NCI-H1105 treated with DMSO at 0.1 percent for 48 hours (cell line): ENCODE results near the gene WFIKKN2.

Experiments
- DNase-seq: peaks from one replicate; lab custom pipeline; 2025; lab: John Stamatoyannopoulos, UW

WFIKKN2 gene

DNA sequence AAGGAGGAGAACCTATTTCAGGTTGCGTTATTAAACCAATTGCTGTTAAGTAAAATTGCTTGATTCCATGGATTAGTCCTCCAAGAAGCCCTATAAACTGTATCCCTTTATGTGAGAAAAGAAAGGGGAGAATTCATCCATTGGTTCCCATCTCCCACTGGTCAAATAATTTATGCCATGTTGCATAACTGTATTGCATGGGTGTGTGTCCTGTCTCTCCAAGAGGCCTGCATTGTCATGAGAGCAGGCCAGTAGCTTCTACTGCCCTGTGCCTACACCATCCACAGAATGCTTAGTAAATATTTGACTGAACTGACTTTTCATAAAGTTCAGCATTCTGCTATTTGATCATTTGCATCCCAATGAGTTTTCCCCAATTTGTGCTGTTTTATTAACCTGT is 42.5 kb downstream of the WFIKKN2 start:
- no peak for DNase-seq

DNA sequence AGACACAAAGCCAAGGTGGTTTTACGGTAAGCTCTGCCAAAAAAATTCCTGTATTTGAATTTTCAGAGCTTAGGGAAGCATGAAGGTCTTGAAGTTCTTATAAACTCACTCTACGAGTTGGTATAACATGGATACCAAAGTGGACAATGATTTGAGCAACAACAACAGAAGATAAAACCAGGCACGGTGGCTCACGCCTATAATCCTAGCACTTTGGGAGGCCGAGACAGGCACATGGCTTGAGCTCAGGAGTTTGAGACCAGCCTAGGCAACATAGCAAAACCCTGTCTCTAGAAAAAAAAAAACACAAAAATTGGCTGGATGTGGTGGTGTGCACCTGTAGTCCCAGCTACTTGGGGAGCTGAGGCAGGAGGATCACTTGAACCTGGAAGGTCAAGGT is 43.7 kb downstream of the WFIKKN2 start:
- DNase-seq, result no peak

DNA sequence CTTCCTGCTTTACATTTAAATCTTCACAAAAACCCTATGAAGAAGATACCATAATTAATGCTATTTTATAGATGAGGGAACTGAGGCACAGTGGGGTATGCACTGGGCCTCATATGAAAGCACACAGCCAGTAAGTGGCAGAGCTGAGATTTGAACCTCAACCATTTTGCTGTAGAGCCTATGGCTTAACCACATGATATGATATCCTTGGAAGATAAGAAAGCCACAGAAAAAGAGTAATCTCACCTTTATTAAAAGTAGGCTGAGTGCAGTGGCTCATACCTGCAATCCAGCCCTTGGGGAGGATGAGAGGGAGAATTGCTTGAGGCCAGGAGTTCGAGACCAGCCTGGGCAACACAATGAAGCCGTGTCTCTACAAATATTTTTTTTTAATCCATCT is 45.8 kb downstream of the WFIKKN2 start:
- DNase-seq, result no peak

GRCh38 chr17:50882851-50883250 is 47.5 kb downstream of the WFIKKN2 start:
- DNase-seq, result no peak

- no peak for DNase-seq
Measured at GRCh38 chr17:50883850-50884438, 48.6 kb downstream of the WFIKKN2 start.

- no peak for DNase-seq
Measured at GRCh38 chr17:50884439-50885311, 49.3 kb downstream of the WFIKKN2 start.

DNA sequence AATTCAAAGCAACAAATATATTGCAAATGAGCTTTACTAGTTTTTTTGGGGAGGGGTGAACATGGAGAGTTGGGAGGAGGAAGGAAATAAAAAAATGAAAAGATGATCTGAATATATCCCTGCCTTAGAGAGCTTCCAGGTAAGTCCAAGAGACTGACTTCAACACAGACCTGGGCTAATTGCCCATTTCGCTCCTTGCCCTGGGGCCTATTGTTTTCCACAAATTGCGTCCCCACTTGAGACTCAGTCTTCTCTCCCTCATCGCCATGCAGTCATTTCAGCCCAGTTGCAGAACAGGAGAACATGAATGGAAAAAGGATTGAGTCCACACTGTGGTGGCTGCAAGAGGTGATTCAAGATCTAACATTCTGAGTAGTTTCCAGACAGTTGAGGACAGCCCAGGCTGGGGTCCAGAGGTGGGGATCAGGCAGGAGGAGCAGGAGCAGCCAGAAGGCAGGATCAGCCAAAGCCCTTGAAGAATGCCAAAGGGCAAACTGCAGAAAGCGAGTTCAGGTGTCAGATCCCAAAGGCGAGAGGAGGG is 52.4 kb downstream of the WFIKKN2 start:
- DNase-seq, result no peak

GRCh38 chr17:50889528-50890118 is 54.2 kb downstream of the WFIKKN2 start:
- DNase-seq, result no peak

DNA sequence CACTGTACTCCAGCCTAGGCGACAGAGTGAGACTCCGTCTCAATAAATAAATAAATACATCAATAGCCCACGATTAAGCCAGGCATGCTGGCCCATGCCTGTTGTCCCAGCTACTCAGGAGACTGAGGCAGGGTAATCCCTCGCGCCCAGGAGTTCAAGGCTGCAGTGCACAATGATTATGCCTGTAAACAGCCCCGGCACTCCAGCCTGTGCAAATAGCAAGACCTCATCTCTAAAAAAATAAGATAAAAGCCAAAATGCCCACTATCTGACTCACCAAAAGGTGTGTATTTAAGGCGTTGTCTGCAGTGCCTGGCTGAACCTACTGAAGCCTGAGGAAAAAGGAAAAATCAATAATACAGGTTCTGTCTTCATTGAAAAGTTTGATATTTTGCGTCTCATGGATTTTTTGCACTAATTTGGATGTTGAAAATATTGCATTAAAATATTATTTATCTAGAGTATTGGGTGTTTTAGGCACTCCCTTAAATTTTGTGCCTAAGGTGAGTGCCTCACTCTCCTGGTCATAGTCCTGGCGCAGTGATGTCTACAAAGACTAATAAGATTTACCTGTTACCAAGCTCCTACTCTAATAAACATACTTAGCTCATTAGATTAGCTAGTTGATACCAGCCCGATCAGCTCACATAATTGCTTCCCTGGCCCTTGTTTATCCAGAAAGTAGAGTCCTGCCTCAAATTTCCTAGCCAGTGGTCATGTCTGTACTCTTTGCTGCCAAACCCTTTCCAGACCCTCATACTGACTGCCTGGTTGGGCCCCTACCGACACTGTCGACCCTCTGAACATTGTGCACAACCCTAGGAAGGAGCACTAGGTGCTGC is 55.5 kb downstream of the WFIKKN2 start:
- no peak for DNase-seq

DNA sequence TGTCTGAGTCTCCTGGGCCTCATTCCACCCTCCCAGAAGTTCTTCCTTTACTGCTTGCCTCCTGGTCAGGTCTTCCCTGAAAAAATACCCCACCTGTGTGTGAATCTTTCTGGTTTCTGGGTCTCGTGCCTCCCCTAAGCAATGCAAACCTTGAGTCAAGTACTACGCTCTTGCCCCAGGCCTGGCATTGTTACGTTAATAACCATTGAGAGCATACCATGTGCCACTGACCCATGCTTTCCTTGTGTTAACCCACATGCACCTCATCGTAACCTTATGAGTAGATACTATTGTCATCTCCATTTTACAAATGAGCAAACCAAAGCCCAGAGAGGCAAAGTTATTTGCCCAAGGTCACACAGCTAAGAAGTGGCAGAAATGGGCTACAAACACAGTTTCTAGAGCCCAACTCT is 56.2 kb downstream of the WFIKKN2 start:
- DNase-seq, result no peak
